Stimulated activated CD4-positive, alpha-beta T cell treated with anti-CD3 and anti-CD28 coated beads, Interleukin-1b, Interleukin-23, amount 100 ng/mL, for 4 hours (primary cell): ENCODE measurements around the gene CCDC85B.

Experiments used
- DNase-seq, 2 donors: peaks; one replicate each; pipeline ENCODE4 v3.0.0-alpha.2; 2020; ENCODE audit warnings: low read depth in 2 of 2

Gene CCDC85B

GRCh38 chr11:65907878-65908277 is 17.4 kb downstream of the CCDC85B start:
- no peak for DNase-seq

DNA sequence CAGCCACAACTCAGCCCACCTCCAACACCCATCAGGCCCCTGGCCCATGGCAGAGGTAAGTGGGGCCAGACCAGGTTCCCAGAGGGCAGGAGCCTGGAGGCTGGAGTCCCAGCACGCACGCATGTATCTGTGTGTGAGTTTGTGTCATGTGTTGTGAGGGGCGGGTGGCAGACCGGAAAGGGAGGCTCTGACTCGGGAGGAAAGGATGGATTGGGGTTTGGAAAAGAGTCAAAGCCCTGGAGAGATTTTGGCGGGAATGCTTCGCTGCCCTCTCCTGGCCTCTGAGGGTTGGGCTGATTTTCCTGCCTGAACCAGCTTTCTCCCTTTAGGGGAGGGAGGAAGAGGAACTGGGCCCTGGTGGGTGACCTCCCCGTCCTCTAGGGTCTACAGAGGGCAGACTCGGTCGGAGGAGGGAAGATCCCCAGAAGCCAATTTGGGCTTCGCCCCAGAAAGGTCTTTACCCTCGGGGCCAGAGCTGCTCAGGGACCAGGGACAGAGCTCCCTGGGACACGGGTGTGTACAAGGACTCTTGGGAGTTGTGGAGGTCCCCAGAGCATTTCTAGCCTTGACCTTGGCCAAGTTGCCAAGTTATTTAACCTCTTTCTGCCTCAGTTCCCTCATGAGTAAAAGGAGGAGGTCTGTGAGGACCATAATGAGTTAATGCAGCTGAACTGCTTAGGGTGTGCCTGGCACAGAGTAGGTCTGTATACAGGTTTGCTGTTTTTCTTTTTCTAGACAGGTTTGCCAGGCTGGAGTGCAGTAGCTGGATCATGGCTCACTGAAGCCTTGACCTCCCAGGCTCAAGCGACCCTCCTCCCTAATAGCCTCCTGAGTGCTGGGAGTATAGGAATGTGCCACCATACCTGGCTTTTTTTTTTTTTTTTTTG is 21.5 kb downstream of the CCDC85B start:
- DNase-seq, result no peak

GRCh38 chr11:65912845-65913244 is 22.4 kb downstream of the CCDC85B start:
- no peak for DNase-seq

DNA sequence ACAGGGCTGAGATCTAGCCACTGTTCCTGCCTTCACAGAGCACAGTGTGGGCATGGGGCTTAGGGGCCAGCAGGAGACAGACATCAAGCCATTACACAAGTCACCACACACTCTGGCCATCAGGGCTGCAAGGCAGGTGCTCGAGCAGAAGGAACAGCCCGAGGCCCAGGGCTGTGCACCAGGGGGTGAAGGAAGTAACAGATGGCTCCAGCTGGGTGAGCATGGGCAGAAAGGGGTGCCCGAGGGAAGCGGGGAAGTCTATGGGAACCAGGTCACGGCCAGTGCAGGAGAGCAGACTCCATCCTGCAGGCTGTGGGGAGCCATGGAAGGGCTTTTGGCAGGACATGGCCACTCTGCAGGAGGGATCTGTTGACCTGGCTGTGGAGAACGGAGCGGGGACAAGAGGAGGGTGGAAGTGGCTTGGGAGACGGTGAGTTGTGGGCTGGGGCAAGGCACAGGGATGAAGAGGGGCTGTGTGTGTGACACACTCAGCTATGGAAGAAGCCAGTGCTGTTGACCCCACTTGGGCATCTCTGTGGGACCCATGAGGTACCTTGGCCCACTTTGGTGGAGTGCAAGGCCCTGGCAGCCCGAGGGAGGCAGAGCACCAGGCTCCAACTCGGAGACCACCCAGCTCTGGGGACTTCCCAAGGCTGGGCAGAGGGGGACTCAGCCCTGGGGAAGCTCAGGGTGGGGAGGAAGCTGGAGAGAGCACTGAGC is 24.8 kb downstream of the CCDC85B start:
- no peak for DNase-seq

- no peak for DNase-seq
These were observed 25.4 kb downstream of the CCDC85B start for GRCh38 chr11:65915821-65916251.

GRCh38 chr11:65916391-65916790 is 25.9 kb downstream of the CCDC85B start:
- DNase-seq, result no peak

- no peak for DNase-seq
These were observed 26.6 kb downstream of the CCDC85B start for GRCh38 chr11:65917077-65917433.

DNA sequence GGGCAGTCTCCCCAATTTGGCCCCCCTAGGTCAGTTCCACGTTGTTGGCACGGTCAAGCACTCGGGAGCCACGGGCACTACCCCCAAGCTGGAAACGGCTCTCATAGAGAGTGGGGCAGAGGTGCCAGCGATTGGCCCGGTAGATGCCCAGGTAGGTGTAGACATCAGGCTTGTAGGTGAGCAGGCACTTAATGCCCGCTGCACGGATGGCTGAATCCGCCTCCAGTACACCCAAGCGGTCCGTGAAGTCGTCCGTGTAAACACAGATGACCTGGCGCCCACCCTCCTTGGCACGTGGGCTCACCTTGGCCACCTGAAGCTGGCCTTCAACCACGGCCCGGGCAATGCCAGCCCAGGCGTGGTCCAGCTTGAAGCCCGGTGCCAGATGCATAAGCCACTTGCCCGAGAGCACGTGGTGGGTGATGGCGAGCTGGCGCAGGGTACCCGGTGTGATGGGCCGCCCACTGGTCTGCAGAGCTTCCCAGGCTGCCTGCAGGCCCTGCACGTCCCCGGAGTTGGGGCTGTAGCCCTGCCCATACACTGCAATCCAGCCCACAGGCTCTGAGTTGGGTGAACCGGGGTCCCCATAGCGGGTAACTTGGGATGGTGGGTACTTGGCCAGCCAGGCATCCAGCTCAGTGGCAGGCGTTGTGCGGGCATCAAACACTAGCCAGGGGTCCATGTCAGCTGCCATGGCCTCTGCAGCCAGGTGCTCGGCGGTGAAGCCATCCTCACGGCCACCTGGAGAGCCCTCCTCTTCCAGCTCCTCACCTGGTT is 27.1 kb downstream of the CCDC85B start:
- DNase-seq, result no peak

GRCh38 chr11:65918211-65919140 is 28.0 kb downstream of the CCDC85B start, which contains the start of gene C11orf68:
Gene C11orf68, minus strand, starts transcription at chr11:65919062. Its CDS starts 31 bp downstream, at chr11:65919031.
- no peak for DNase-seq

GRCh38 chr11:65919141-65919572 is 28.7 kb downstream of the CCDC85B start, which contains the start of gene DRAP1:
Gene DRAP1, plus strand, starts transcription at chr11:65919426. Its CDS starts 76 bp downstream, at chr11:65919502.
- DNase-seq, result peak; percentile 99 to 100

DNA sequence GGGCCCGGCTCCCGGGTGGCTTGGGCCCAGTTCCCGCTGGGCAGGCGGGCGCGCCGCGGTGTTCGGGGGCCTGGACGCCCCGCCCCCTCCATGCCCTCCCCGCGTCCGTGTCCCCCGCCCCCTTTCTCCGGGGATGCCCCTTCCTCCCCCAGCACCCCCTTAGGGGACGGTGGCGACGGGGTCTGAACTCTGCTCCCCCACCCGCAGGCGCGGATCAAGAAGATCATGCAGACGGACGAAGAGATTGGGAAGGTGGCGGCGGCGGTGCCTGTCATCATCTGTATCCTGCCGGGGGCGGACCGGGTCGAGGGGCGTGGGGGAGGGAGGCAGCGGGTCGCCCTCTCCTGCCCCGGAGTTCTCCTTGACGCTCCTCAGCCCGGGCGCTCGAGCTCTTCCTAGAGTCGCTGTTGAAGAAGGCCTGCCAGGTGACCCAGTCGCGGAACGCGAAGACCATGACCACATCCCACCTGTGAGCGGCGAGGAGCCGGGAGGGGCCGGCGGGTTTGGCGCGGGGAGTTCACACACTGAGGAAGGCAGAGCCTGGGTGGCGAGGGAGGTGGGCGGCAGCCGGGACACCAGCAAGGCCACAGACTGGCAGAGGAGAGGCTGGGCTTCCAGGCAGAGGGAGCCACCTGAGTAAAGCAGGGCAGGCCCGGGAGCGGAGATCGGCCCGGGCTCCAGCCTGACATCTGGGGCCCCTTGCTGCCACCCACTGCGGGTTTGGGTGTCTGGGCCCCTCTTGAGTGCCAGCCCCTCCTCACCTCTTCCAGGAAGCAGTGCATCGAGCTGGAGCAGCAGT is 29.3 kb downstream of the CCDC85B start:
- DNase-seq, result peak in 1 of 2 donors; percentile 42

DNA sequence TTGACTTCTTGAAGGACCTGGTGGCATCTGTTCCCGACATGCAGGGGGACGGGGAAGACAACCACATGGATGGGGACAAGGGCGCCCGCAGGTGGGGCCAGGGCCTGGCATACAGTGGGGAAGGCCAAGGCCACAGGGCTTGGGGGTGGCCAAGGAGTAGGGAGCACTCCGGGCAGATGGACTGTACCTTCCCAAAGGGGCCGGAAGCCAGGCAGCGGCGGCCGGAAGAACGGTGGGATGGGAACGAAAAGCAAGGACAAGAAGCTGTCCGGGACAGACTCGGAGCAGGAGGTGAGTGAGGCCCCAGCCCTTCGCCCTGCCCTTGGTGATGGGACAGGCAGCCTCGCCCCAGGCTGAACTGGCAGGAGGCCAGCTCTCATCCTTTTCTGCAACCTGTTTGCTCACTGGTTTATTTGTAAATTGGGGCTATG is 29.9 kb downstream of the CCDC85B start:
- DNase-seq, result no peak

DNA sequence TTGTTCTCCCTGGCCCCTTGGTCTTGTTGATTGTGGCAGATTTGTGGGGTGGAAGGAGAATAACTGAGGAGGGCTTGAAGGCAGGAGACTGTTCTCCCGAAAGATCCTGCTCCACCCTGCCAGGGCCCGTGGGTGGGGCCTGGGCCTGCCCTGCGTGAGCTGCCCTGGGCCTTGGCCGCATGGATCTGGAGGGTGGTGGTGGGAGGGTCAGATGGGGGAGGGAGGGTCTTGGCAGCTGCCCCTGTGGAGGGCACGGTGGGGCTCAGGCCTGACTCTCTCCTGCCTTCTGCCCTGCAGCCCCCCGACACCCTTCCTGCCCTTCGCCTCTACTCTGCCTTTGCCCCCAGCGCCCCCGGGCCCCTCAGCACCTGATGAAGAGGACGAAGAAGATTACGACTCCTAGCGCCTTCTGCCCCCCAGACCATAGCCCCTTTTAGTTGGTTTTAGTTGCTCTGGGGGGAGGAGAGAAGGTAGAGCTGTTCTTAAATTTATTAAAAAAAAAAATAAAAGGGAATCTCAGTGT is 30.6 kb downstream of the CCDC85B start:
- no peak for DNase-seq

- DNase-seq, result no peak
These were observed 31.4 kb downstream of the CCDC85B start for GRCh38 chr11:65921876-65922275.

DNA sequence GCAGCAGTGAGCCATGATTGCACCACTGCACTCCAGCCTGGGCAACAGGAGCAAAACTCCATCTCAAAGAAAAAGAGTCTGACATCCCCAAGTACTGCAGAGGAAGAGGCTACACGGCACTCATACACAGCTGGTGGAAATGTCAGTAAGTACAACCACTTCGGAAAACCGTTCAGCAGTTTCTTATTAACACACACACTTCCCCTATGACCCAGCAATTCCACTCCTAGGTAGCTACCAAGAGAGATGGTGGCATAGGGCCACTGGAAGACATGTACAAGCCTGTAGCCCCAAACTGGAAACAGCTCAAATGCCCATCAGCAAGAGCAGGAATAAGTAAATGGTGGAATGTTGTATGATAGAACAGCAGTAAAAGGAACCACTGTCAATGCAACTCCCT is 32.1 kb downstream of the CCDC85B start:
- no peak for DNase-seq

- no peak for DNase-seq
These were observed 34.9 kb downstream of the CCDC85B start for GRCh38 chr11:65925397-65925796.

DNA sequence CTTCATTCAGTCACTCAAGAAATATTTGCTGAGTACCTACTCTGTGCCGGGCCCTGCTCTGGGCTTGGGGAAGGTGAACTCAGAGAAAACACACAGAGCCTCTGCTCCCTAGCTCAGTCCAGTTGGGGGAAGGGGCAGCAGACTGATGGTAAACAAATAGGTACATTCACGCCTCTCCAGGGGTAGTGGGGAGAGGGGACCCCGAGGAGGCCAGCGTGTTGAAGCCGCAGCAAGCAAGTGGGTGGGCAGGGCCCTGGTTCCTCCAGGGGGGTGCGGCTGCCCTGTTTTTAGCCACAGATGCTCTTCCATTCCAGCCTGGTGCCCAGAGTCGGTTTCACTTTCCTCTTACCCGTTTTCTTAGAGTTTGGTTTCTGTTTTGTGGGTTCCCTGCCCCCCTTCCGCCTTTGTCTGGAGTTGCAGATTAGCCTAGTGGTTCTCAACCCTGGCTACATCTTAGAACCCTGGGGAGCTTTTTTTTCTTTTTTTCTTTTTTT is 37.5 kb downstream of the CCDC85B start:
- peak; percentile 47 to 63 for DNase-seq

DNA sequence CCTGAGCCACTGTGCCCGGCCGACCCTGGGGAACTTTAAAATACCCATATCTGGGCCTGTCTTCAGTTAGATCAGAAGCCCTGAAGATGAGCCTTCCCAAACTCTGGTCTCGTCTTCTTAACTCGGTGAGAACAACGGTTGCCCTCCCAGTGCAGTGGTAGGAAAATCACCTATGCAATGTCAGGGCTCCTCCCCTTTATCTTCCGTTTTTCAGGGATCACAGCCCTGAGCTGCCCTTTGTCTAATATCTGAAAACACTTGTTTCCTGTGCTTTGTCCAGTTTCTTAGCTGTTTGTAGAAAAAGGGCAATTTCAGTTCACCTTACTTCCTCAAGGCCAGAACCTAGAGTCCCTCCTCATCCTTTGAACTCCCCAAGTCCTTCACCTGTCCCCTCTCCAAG is 38.2 kb downstream of the CCDC85B start:
- no peak for DNase-seq

DNA sequence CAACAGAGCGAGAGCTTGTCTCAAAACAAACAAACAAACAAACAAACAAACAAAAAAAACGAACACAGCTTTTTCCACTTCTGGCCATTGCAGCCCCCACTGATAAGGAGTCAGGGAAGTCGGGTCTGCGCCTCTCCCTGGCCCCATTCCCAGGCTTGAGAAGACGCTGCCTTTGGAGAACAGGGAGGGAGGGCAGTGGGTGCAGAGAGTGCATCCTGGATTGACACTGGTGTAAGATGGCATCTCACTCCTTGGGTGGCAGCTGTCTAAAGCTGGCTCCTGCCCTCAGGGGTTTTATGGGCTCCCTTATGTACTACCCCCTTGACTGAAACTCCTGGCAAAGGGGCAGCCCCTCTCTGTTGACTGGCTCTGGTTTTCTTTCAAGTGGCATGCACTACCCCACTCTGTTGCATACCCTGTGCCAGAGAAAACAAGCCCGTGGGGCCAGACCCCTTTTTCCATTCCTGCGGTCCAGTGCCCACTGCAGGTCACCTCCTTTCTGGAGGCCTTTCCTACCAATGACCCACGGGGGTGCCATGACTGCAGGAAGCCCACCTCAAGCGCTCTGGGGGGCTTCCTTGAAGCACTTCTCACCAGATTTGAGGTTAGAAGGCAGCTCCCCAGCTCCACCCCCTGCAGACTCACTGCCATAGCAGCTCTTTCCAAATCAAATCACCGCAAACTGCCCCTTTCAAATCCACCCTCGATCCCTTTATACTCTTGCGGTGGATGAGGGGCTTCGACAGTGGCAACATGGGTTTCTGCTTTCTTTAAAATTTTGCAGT is 41.5 kb downstream of the CCDC85B start:
- DNase-seq, result no peak
